AG08396 (cell line): ENCODE measurements around the gene SOCS3.

Experiments
- DNase-seq: peaks from one replicate; pipeline ENCODE4 v3.0.0; 2012; ENCODE audit warnings: low spot score, mixed read lengths

The SOCS3 gene

GRCh38 chr17:78359997-78360370, at the start of gene SOCS3:
Gene SOCS3, minus strand, starts transcription at chr17:78360077. Its CDS starts 982 bp downstream, at chr17:78359095.
- peak; percentile 98 for DNase-seq

- no peak for DNase-seq
These were observed 49.5 kb upstream of the SOCS3 start for GRCh38 chr17:78409191-78409928.

- DNase-seq: no peak
These were observed 48.7 kb upstream of the SOCS3 start for GRCh38 chr17:78408476-78409050.

- DNase-seq: no peak
These were observed 47.6 kb upstream of the SOCS3 start for GRCh38 chr17:78407387-78408000.

DNA sequence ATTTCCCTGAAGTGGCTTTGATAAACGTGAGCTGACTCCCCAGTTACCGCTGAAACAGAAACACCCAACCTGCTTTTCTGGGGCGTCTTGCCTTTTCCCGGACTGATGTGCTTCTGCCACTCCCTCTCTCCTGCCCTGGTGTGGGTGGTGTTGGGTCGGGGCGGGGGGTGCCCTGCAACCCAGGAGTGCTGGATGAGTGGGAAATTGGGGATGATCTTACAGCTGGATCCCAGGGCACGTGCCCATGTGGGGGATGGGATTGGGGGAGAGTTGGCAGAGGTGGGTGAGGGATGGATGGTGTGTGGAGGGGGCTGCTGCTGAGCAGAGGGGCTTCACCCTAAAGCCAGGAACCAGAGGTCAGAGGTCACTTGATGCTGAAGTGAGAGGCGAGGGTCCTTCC, 47.0 kb upstream of the SOCS3 start:
- no peak for DNase-seq

GRCh38 chr17:78406396-78406795, 46.5 kb upstream of the SOCS3 start:
- DNase-seq: no peak

GRCh38 chr17:78403822-78404221, 43.9 kb upstream of the SOCS3 start:
- no peak for DNase-seq

DNA sequence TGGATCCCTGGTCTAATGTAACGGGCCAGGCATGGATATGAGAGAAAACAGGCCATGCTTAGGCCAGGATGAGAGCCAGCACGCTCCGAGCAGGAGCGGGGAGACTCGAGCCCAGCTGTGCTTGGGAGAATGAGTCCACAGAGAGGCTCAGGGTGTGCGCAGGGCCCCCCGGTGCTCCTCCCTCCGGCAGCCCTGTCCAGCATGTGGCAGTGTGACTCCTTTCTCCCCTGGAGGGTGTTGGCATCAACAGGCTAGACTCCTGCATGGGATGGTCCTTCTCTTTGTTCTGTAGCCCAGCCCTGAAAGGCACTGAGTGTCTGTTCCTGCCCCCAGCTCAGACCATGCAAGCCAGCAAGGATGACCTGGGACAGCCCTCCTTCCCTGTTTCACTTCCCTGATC, 42.0 kb upstream of the SOCS3 start:
- DNase-seq: no peak

- DNase-seq: peak; percentile 54
These were observed 41.4 kb upstream of the SOCS3 start for GRCh38 chr17:78401246-78401645.

- no peak for DNase-seq
These were observed 40.8 kb upstream of the SOCS3 start for GRCh38 chr17:78400581-78401240.

- DNase-seq: no peak
These were observed 39.8 kb upstream of the SOCS3 start for GRCh38 chr17:78399693-78400144.

- no peak for DNase-seq
These were observed 39.3 kb upstream of the SOCS3 start for GRCh38 chr17:78399028-78399692.

DNA sequence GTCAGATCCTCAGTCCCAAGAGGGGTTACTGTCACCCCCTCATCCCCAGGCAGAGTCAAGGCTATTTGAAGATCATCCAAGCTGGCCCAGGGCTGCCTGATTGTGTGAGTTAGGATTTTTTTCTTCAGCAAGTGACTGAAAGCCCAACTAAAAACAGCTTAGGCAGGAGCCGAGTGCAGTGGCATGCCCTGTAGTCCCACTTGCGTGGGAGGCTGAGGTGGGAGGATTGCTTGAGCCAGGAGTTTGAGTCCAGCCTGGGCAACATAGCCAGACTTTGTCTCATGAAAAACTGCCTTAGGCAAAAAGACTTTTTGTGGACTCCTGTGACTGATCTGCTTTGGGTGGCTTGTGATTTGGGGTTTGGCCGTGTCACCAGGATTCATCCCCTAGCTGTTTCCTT, 38.5 kb upstream of the SOCS3 start:
- no peak for DNase-seq

DNA sequence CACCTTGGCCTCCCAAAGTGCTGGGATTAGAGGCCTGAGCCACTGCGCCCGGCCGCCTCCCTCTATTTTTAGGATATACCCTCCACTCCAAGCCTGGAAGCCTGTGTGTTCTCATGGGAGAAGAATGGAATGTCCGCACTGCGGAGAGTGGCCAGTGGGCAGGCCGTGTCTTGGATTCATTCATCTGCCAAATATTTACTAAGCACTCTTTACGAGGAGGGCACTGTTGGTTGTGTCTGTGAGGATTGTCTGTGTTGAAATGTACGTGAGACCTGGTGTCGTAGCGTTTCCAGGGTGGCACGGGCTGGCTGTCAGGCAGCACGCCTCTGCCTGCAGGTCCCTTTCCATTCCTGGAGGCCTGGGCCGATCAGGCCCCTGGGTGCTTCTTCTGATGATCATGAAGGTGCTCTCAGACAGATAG, 37.8 kb upstream of the SOCS3 start:
- DNase-seq: peak; percentile 62

- no peak for DNase-seq
These were observed 36.8 kb upstream of the SOCS3 start for GRCh38 chr17:78396441-78397337.

GRCh38 chr17:78395155-78395554, 35.3 kb upstream of the SOCS3 start:
- DNase-seq: no peak

DNA sequence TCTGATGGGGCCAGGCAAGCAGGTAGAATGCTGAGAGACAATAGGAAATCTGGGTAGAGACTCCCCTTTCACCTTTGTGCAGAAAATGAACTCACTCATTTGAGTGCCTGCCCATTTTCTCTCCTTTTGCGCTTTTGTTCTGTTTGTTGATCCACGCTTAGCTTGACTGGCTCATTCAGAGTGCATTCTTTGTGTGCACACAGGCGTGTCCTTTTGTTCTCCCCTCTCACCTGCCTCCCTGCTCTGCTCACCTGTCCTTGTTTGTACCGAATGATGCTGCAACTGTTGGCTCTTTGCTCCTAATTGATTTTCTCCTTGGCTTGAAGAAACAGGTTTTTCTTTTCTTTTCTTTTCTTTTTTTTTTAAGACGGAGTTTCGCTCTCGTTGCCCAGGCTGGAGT, 34.3 kb upstream of the SOCS3 start:
- no peak for DNase-seq

GRCh38 chr17:78393575-78393974, 33.7 kb upstream of the SOCS3 start:
- no peak for DNase-seq

DNA sequence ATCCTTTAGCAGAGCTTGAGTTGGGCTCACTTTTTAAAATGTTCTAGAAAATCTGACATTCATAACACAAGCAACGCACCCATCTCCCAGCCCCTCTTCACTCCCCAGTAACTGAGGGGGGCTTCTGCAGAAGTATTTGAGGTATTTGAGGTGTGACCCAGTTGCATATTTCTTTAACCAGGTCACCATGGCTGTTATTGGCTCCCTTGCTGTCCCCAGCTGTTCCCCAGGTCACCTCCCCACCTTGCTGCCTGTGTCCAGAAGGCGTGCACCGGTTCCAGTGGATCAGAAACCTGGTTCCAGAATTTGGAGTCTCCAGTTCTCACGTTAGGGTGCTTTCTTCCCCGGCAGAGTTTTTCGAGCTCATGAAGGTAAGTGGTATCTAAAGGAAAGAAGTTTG, 32.4 kb upstream of the SOCS3 start:
- DNase-seq: no peak

DNA sequence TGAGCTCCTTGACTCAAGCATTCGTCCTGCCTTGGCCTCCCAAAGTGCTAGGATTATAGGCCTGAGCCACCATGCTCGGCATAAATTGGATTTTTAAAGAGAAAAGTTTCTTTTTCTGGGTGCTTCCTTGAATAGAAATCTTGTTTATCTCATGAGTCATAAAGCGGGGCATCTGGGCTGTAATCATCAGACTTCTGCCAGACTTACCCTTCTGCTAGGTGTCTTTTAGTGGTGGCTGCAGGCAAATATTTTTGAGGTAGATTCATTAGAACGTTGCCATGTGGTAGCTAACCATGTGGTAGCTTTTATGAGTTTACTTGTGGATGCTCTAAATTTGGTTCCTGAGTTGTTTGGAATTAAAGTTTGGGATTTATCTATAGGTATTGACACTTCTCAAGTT, 32.0 kb upstream of the SOCS3 start:
- DNase-seq: no peak

DNA sequence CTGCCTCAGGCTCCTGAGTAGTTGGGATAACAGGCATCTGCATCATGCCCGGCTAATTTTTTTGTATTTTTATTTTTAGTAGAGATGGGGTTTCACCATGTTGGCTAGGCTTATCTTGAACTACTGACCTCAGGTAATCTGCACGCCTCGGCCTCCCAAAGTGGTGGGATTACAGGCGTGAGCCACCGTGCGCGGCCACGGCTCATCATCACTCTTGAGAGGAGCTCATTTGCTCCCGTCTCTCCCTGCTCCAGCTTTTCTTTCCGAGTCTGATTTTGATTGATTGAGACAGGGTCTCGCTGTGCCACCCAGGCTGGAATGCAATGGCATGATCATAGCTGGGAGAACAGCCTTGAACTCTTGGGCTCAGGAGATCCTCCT, 31.2 kb upstream of the SOCS3 start:
- DNase-seq: no peak
